ENCODE data around the gene C16orf96. TPM values are rescaled to one million over a fixed set of nuclear protein-coding genes. Genes with fewer than 3 reads are reported as not detected.

The C16orf96 gene
- total and polyA plus RNA-seq, 2 of the 13 experiments (the other 11 are each of a cell fraction or from before 2014, with no cell fraction given), result 0.03 TPM; not detected in 1

DNA sequence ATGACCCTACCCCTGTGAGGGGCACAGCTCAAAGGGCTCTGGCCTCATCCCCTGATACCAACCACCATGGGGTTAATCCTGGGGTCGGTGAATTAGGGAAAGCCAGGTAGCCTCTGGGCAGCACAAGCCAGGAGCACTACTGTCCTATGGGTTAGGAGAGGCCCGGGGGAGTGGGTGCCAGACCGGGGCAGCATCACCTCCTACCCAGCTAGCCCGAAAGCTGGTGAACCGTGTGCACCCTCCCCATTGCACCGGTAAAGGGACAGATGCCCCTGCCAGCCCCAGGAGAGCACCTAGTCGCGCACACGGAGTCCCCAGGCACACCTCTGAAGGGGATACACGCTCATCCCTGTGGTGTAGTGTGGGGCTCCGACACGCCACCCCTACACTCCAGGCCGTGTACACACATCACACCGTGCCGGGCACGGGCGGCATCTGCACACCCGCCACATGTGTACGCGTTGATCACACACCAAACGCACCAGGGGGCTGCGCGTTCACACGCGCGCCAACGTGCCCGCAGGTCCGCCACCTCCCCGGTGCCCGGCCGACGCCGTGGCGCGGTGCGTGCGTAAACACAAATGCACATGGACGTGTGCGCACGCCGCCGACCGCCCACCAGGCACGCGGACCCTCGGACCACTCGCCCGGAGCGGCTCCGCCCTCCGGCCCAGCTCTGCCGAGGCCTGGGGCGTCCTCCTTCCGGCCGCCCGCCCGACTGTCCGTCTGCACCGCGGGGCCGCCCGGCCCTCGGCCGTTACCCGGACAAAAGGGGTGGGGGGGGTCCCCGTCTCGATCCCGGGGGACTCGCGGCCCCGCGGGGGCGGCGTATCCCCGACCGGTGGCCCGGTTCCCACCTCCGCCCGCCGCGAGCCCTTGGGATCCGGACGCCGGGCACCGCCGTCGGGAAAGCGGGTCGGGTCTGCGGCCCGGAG lies 57.8 kb downstream of the C16orf96 start (continued):
- TF ChIP-seq, protein P1, sequence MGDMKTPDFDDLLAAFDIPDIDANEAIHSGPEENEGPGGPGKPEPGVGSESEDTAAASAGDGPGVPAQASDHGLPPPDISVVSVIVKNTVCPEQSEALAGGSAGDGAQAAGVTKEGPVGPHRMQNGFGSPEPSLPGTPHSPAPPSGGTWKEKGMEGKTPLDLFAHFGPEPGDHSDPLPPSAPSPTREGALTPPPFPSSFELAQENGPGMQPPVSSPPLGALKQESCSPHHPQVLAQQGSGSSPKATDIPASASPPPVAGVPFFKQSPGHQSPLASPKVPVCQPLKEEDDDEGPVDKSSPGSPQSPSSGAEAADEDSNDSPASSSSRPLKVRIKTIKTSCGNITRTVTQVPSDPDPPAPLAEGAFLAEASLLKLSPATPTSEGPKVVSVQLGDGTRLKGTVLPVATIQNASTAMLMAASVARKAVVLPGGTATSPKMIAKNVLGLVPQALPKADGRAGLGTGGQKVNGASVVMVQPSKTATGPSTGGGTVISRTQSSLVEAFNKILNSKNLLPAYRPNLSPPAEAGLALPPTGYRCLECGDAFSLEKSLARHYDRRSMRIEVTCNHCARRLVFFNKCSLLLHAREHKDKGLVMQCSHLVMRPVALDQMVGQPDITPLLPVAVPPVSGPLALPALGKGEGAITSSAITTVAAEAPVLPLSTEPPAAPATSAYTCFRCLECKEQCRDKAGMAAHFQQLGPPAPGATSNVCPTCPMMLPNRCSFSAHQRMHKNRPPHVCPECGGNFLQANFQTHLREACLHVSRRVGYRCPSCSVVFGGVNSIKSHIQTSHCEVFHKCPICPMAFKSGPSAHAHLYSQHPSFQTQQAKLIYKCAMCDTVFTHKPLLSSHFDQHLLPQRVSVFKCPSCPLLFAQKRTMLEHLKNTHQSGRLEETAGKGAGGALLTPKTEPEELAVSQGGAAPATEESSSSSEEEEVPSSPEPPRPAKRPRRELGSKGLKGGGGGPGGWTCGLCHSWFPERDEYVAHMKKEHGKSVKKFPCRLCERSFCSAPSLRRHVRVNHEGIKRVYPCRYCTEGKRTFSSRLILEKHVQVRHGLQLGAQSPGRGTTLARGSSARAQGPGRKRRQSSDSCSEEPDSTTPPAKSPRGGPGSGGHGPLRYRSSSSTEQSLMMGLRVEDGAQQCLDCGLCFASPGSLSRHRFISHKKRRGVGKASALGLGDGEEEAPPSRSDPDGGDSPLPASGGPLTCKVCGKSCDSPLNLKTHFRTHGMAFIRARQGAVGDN (CRISPR knock-in tag; IDR thresholded peaks at IDR 0.05), result peak; percentile 79
- no peak for TF ChIP-seq MTA3 (CRISPR knock-in tag; IDR thresholded peaks at IDR 0.05)
- no peak for TF ChIP-seq WIZ (CRISPR knock-in tag; IDR thresholded peaks at IDR 0.05)
- TF ChIP-seq, protein P2, sequence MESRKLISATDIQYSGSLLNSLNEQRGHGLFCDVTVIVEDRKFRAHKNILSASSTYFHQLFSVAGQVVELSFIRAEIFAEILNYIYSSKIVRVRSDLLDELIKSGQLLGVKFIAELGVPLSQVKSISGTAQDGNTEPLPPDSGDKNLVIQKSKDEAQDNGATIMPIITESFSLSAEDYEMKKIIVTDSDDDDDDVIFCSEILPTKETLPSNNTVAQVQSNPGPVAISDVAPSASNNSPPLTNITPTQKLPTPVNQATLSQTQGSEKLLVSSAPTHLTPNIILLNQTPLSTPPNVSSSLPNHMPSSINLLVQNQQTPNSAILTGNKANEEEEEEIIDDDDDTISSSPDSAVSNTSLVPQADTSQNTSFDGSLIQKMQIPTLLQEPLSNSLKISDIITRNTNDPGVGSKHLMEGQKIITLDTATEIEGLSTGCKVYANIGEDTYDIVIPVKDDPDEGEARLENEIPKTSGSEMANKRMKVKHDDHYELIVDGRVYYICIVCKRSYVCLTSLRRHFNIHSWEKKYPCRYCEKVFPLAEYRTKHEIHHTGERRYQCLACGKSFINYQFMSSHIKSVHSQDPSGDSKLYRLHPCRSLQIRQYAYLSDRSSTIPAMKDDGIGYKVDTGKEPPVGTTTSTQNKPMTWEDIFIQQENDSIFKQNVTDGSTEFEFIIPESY (CRISPR knock-in tag; IDR thresholded peaks at IDR 0.05), result no peak
- TF ChIP-seq RFX1 (IDR thresholded peaks at IDR 0.05), result no peak
- TF ChIP-seq, protein P3, sequence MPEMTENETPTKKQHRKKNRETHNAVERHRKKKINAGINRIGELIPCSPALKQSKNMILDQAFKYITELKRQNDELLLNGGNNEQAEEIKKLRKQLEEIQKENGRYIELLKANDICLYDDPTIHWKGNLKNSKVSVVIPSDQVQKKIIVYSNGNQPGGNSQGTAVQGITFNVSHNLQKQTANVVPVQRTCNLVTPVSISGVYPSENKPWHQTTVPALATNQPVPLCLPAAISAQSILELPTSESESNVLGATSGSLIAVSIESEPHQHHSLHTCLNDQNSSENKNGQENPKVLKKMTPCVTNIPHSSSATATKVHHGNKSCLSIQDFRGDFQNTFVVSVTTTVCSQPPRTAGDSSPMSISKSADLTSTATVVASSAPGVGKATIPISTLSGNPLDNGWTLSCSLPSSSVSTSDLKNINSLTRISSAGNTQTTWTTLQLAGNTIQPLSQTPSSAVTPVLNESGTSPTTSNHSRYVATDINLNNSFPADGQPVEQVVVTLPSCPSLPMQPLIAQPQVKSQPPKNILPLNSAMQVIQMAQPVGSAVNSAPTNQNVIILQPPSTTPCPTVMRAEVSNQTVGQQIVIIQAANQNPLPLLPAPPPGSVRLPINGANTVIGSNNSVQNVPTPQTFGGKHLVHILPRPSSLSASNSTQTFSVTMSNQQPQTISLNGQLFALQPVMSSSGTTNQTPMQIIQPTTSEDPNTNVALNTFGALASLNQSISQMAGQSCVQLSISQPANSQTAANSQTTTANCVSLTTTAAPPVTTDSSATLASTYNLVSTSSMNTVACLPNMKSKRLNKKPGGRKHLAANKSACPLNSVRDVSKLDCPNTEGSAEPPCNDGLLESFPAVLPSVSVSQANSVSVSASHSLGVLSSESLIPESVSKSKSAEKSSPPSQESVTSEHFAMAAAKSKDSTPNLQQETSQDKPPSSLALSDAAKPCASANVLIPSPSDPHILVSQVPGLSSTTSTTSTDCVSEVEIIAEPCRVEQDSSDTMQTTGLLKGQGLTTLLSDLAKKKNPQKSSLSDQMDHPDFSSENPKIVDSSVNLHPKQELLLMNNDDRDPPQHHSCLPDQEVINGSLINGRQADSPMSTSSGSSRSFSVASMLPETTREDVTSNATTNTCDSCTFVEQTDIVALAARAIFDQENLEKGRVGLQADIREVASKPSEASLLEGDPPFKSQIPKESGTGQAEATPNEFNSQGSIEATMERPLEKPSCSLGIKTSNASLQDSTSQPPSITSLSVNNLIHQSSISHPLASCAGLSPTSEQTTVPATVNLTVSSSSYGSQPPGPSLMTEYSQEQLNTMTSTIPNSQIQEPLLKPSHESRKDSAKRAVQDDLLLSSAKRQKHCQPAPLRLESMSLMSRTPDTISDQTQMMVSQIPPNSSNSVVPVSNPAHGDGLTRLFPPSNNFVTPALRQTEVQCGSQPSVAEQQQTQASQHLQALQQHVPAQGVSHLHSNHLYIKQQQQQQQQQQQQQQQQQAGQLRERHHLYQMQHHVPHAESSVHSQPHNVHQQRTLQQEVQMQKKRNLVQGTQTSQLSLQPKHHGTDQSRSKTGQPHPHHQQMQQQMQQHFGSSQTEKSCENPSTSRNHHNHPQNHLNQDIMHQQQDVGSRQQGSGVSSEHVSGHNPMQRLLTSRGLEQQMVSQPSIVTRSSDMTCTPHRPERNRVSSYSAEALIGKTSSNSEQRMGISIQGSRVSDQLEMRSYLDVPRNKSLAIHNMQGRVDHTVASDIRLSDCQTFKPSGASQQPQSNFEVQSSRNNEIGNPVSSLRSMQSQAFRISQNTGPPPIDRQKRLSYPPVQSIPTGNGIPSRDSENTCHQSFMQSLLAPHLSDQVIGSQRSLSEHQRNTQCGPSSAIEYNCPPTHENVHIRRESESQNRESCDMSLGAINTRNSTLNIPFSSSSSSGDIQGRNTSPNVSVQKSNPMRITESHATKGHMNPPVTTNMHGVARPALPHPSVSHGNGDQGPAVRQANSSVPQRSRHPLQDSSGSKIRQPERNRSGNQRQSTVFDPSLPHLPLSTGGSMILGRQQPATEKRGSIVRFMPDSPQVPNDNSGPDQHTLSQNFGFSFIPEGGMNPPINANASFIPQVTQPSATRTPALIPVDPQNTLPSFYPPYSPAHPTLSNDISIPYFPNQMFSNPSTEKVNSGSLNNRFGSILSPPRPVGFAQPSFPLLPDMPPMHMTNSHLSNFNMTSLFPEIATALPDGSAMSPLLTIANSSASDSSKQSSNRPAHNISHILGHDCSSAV (CRISPR knock-in tag; IDR thresholded peaks at IDR 0.05; ENCODE audit: borderline replicate concordance), result no peak
- no peak for TF ChIP-seq U2AF2 (IDR thresholded peaks at IDR 0.05; ENCODE audit: low read depth, low read length)
- TF ChIP-seq SP1 (IDR thresholded peaks at IDR 0.05), result no peak
- 0 out of 2 replicates have a peak, but pooled peaks have one; percentile 27 for TF ChIP-seq SP1 (CRISPR knock-in tag; IDR thresholded peaks at IDR 0.05)
- 0 out of 2 replicates have a peak, but pooled peaks have one; percentile 31 for TF ChIP-seq SNAPC2 (CRISPR knock-in tag; IDR thresholded peaks at IDR 0.05)
- TF ChIP-seq, protein P4, sequence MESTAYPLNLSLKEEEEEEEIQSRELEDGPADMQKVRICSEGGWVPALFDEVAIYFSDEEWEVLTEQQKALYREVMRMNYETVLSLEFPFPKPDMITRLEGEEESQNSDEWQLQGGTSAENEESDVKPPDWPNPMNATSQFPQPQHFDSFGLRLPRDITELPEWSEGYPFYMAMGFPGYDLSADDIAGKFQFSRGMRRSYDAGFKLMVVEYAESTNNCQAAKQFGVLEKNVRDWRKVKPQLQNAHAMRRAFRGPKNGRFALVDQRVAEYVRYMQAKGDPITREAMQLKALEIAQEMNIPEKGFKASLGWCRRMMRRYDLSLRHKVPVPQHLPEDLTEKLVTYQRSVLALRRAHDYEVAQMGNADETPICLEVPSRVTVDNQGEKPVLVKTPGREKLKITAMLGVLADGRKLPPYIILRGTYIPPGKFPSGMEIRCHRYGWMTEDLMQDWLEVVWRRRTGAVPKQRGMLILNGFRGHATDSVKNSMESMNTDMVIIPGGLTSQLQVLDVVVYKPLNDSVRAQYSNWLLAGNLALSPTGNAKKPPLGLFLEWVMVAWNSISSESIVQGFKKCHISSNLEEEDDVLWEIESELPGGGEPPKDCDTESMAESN (CRISPR knock-in tag; conservative IDR thresholded peaks at IDR 0.05), result peak; percentile 51; the same call in 1 of the 2 replicates
- TF ChIP-seq NFIB (CRISPR knock-in tag; IDR thresholded peaks at IDR 0.05; ENCODE audit: borderline replicate concordance), result 0 out of 2 replicates have a peak, but pooled peaks have one; percentile 74

Data from HepG2 (cell line).